H9 (cell line): ENCODE measurements around the gene ADGRG1. TPM values are rescaled to one million over a fixed set of nuclear protein-coding genes. Genes with fewer than 3 reads are reported as not detected.

ENCODE experiments used
- DNase-seq: peaks from one replicate; pipeline ENCODE4 v3.0.0-alpha.2; 2017
- H2AFZ ChIP-seq: one replicate; pipeline ENCODE4 v1.6.1; 2013; ENCODE audit warnings: mild to moderate bottlenecking, low read length, control low read depth, moderate library complexity
- H2AK5ac ChIP-seq: 2 replicates; pipeline ENCODE4 v1.6.1; 2013; ENCODE audit warnings: low read length, control low read depth, mixed read lengths; ENCODE audit not compliant: insufficient read length
- H2BK120ac ChIP-seq: one replicate; pipeline ENCODE4 v1.6.1; 2013; ENCODE audit warnings: low read depth, mild to moderate bottlenecking, low read length, control low read depth, inconsistent platforms; ENCODE audit not compliant: poor library complexity, severe bottlenecking
- H2BK12ac ChIP-seq: 2 replicates; pipeline ENCODE4 v1.6.1; 2013; ENCODE audit warnings: low read length, control low read depth, mixed read lengths, low read depth; ENCODE audit not compliant: insufficient read length
- H2BK15ac ChIP-seq: 2 replicates; pipeline ENCODE4 v1.6.1; 2013; ENCODE audit warnings: low read depth, low read length, control low read depth
- H2BK20ac ChIP-seq: one replicate; pipeline ENCODE4 v1.6.1; 2013; ENCODE audit warnings: low read depth, mild to moderate bottlenecking, low read length, control low read depth, inconsistent platforms; ENCODE audit not compliant: poor library complexity, severe bottlenecking
- H2BK5ac ChIP-seq: 2 replicates; pipeline ENCODE4 v1.6.1; 2013; ENCODE audit warnings: low read length, control low read depth, mixed read lengths; ENCODE audit not compliant: insufficient read length
- H3K14ac ChIP-seq: 2 replicates; pipeline ENCODE4 v1.6.1; 2013; ENCODE audit warnings: low read length, control low read depth; ENCODE audit not compliant: insufficient read depth
- H3K18ac ChIP-seq: 2 replicates; pipeline ENCODE4 v1.6.1; 2013; ENCODE audit warnings: low read depth, mild to moderate bottlenecking, mixed read lengths, low read length, control low read depth; ENCODE audit not compliant: insufficient read length
- H3K23ac ChIP-seq: 2 replicates; pipeline ENCODE4 v1.6.1; 2013; ENCODE audit warnings: low read length, control low read depth, mixed read lengths, low read depth; ENCODE audit not compliant: insufficient read length
- H3K23me2 ChIP-seq: 2 replicates; pipeline ENCODE4 v1.6.1; 2013; ENCODE audit warnings: low read depth, mild to moderate bottlenecking, mixed read lengths, low read length, control low read depth; ENCODE audit not compliant: insufficient read length, poor library complexity, severe bottlenecking
- H3K27ac ChIP-seq: 2 replicates; pipeline ENCODE4 v1.5.1; 2013; ENCODE audit warnings: low read length, control low read depth, mixed read lengths, low read depth; ENCODE audit not compliant: insufficient read length
- H3K27me3 ChIP-seq: 2 replicates; pipeline ENCODE4 v1.6.1; 2013; ENCODE audit warnings: low read length, control low read depth, inconsistent platforms; ENCODE audit not compliant: insufficient read depth
- H3K4ac ChIP-seq: 2 replicates; pipeline ENCODE4 v1.6.1; 2013; ENCODE audit warnings: low read depth, mild to moderate bottlenecking, control low read depth, inconsistent platforms, low read length, moderate library complexity
- H3K4me1 ChIP-seq: 2 replicates; pipeline ENCODE4 v1.6.1; 2013; ENCODE audit warnings: low read length, control low read depth, inconsistent platforms; ENCODE audit not compliant: insufficient read depth
- H3K4me2 ChIP-seq: 2 replicates; pipeline ENCODE4 v1.6.1; 2013; ENCODE audit warnings: low read length, control low read depth, mixed read lengths; ENCODE audit not compliant: insufficient read length, insufficient read depth
- H3K56ac ChIP-seq: 2 replicates; pipeline ENCODE4 v1.6.1; 2013; ENCODE audit warnings: low read depth, mild to moderate bottlenecking, mixed read lengths, low read length, control low read depth; ENCODE audit not compliant: insufficient read length
- H3K79me1 ChIP-seq: 2 replicates; pipeline ENCODE4 v1.6.1; 2013; ENCODE audit warnings: low read depth, mild to moderate bottlenecking, moderate library complexity, low read length, control low read depth, inconsistent platforms; ENCODE audit not compliant: insufficient read depth, poor library complexity, severe bottlenecking
- H3K79me2 ChIP-seq: 2 replicates; pipeline ENCODE4 v1.6.1; 2013; ENCODE audit warnings: low read length, control low read depth, inconsistent platforms; ENCODE audit not compliant: insufficient read depth
- H3K9ac ChIP-seq: 2 replicates; pipeline ENCODE4 v1.6.1; 2013; ENCODE audit warnings: low read length, control low read depth, mixed read lengths; ENCODE audit not compliant: insufficient read length; ENCODE audit errors: extremely low read depth
- H3K9me3 ChIP-seq: one replicate; pipeline ENCODE4 v1.6.1; 2013; ENCODE audit warnings: low read depth, low read length, inconsistent platforms; ENCODE audit not compliant: control insufficient read depth
- H3T11ph ChIP-seq: one replicate; pipeline ENCODE4 v1.6.1; 2013; ENCODE audit warnings: mild to moderate bottlenecking, low read length, control low read depth, inconsistent platforms
- H4K20me1 ChIP-seq: one replicate; pipeline ENCODE4 v1.6.1; 2013; ENCODE audit not compliant: control insufficient read depth, insufficient read length, insufficient read depth
- H4K5ac ChIP-seq: 2 replicates; pipeline ENCODE4 v1.6.1; 2013; ENCODE audit warnings: low read depth, mild to moderate bottlenecking, mixed read lengths, low read length, control low read depth; ENCODE audit not compliant: insufficient read length
- H4K8ac ChIP-seq: replicated peaks from 2 replicates; pipeline ENCODE4 v1.6.1; 2013; ENCODE audit warnings: low read length, control low read depth, mixed read lengths, low read depth; ENCODE audit not compliant: insufficient read length
- H4K91ac ChIP-seq: 2 replicates; pipeline ENCODE4 v1.6.1; 2013; ENCODE audit warnings: low read depth, mild to moderate bottlenecking, moderate library complexity, mixed read lengths, low read length, control low read depth; ENCODE audit not compliant: insufficient read length
- H3K27ac Mint-ChIP-seq, 3 experiments: 2 replicates in 2 of 3; 3 replicates in 1 of 3; pipeline ENCODE4 v1.8.0; 2020 to 2021; ENCODE audit warnings: mixed read lengths in 3 of 3, mild to moderate bottlenecking in 1 of 3, moderate library complexity in 1 of 3
- H3K27me3 Mint-ChIP-seq: 2 replicates; pipeline ENCODE4 v1.8.0; 2021; ENCODE audit warnings: low read depth, mild to moderate bottlenecking, moderate library complexity, mixed read lengths
- H3K36me3 Mint-ChIP-seq, 3 experiments: 2 replicates in 2 of 3; 3 replicates in 1 of 3; pipeline ENCODE4 v1.8.0; 2020 to 2021; ENCODE audit warnings: low read depth in 3 of 3, mixed read lengths in 3 of 3; ENCODE audit not compliant: insufficient read depth in 1 of 3
- H3K4me1 Mint-ChIP-seq, 2 experiments: 2 replicates each; pipeline ENCODE4 v1.8.0; 2020; ENCODE audit warnings: mixed read lengths in 2 of 2
- H3K4me3 Mint-ChIP-seq, 2 experiments: 2 replicates in 1 of 2; 3 replicates in 1 of 2; pipeline ENCODE4 v1.8.0; 2020 to 2021; ENCODE audit warnings: mild to moderate bottlenecking in 2 of 2, mixed read lengths in 2 of 2, moderate library complexity in 1 of 2
- H3K9me3 Mint-ChIP-seq, 2 experiments: 2 replicates in 1 of 2; 3 replicates in 1 of 2; pipeline ENCODE4 v1.8.0; 2020; ENCODE audit warnings: mild to moderate bottlenecking in 2 of 2, mixed read lengths in 2 of 2, moderate library complexity in 1 of 2
- WGBS: extraction: QIAGEN DNeasy Blood & Tissue Kit; methylation state at CpG from one replicate; pipeline ENCODE4 v1.1.7; 2013; ENCODE audit warnings: missing lambda C conversion rate, low lambda C conversion rate, mixed read lengths; ENCODE audit not compliant: insufficient read length; ENCODE audit errors: extremely low coverage; 5-methylcytosine and 5-hydroxymethylcytosine counted together
- total RNA-seq: library from RNA; stranded (reverse); gene quantifications from 2 replicates; pipeline ENCODE4 v1.2.1, GENCODE V29; 2021
- TF ChIP-seq, protein P1 (sequence below): fragments of 200-600 bp; sonication (generic); conservative IDR thresholded peaks from 3 replicates; pipeline ENCODE4 v1.8.0; 2021; ENCODE audit warnings: antibody characterized with exemption, mild to moderate bottlenecking

ADGRG1 gene
- total RNA-seq, 1 experiment from 2014 or later, result 1.1 TPM

DNA sequence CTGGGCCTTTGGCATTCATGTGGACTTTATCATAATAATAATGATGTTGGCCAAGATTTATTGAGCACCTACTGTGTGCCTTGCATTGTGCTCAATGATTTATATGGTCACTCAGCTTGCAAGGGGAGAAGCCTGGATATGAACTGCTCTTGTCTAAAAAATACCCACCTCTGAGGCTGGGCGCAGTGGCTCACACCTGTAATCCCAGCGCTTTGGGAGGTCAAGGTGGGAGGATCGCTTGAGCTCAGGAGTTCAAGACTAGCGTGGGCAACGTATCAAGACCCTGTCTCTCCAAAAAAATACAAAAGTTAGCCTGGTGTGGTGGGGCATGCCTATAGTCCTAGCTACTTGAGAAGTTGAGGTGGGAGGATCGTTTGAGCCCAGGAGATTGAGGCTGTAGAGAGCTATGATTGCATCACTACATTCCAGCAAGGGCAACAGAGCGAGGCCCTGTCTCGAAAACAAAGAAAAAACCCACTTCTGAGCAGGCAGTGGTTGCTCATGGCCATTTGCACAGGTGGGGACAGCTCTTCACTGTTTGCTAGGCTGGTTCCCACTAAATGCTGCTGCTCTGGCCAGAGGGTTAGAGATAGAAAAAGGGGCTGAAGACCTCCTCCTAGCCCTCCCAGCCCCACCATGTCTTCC lies 4.3 kb upstream of the ADGRG1 start:
- no peaks in the 10 kb centered on the region for H3K27me3 ChIP-seq
- H2BK5ac ChIP-seq, result no peak overlapping the region
- H2BK20ac ChIP-seq, result no peak overlapping the region
- no peaks in the 10 kb centered on the region for H3K9me3 ChIP-seq
- Mint-ChIP-seq H3K4me3 (no peak overlapping the region), H3K27me3 (peaks cover 12% of the 10 kb centered on the region), H3K27ac (no peak overlapping the region; a peak in 1 of 7 replicates), H3K9me3 (peaks cover 0 to 3% of the 10 kb centered on the region in 2 experiments; a peak in 2 of 5 replicates), H3K36me3 (no peaks in the 10 kb centered on the region; a peak in 1 of 7 replicates), H3K4me1 (peaks cover 40 to 83% of the 10 kb centered on the region in 2 experiments)
- peaks cover 3% of the 10 kb centered on the region for H3K23me2 ChIP-seq
- H2AK5ac ChIP-seq, result no peak overlapping the region
- H4K91ac ChIP-seq, result no peak overlapping the region
- H2AFZ ChIP-seq, result no peak overlapping the region
- no peak overlapping the region for H2BK12ac ChIP-seq
- H3K4me1 ChIP-seq, result no peaks in the 10 kb centered on the region; the same call in 1 of the 2 replicates
- no peak overlapping the region for H4K5ac ChIP-seq
- no peak overlapping the region for H2BK120ac ChIP-seq
- TF ChIP-seq, protein P1, sequence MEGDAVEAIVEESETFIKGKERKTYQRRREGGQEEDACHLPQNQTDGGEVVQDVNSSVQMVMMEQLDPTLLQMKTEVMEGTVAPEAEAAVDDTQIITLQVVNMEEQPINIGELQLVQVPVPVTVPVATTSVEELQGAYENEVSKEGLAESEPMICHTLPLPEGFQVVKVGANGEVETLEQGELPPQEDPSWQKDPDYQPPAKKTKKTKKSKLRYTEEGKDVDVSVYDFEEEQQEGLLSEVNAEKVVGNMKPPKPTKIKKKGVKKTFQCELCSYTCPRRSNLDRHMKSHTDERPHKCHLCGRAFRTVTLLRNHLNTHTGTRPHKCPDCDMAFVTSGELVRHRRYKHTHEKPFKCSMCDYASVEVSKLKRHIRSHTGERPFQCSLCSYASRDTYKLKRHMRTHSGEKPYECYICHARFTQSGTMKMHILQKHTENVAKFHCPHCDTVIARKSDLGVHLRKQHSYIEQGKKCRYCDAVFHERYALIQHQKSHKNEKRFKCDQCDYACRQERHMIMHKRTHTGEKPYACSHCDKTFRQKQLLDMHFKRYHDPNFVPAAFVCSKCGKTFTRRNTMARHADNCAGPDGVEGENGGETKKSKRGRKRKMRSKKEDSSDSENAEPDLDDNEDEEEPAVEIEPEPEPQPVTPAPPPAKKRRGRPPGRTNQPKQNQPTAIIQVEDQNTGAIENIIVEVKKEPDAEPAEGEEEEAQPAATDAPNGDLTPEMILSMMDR, result no peak
- no peak overlapping the region for H3K4ac ChIP-seq
- no peaks in the 10 kb centered on the region for H3K79me1 ChIP-seq
- H4K20me1 ChIP-seq, result peaks cover 3% of the 10 kb centered on the region
- H3K23ac ChIP-seq, result no peak overlapping the region
- no peaks in the 10 kb centered on the region for H3K79me2 ChIP-seq
- no peak overlapping the region for H3K14ac ChIP-seq
- H3T11ph ChIP-seq, result no peak overlapping the region
- no peak overlapping the region for H3K4me2 ChIP-seq
- no peak overlapping the region for H3K27ac ChIP-seq
- H2BK15ac ChIP-seq, result no peak overlapping the region
- no CpG with 5 or more reads among the region's 8 CpGs for WGBS
- H4K8ac ChIP-seq, result no peak overlapping the region
- no peak overlapping the region for H3K56ac ChIP-seq
- no peak overlapping the region for H3K18ac ChIP-seq
- DNase-seq, result no peak
- H3K9ac ChIP-seq, result no peak overlapping the region
